Measurements from ENCODE around the gene AFF3. TPM values are rescaled to one million over a fixed set of nuclear protein-coding genes. Genes with fewer than 3 reads are reported as not detected.

AFF3 gene
- total RNA-seq, 1 donor from 2014 or later: 20.9 TPM

- Mint-ChIP-seq H3K9me3 (no peaks in the 10 kb centered on the region), H3K4me1 (no peaks in the 10 kb centered on the region), H3K27me3 (ENCODE audit: low read depth) (peaks cover 19% of the 10 kb centered on the region), H3K36me3 (ENCODE audit: low read depth) (no peaks in the 10 kb centered on the region), H3K4me3 (no peak overlapping the region), H3K27ac (ENCODE audit: unreplicated experiment) (no peak overlapping the region)
- TF ChIP-seq CTCF (conservative IDR thresholded peaks at IDR 0.05): no peak
- no peak for DNase-seq (ENCODE audit: low read depth, low spot score)
These were observed 646.4 kb downstream of the AFF3 start for GRCh38 chr2:99496021-99496420.

Other genes with a start within 250 kb of the AFF3 start
- gene LONRF2, start 179.9 kb upstream of the AFF3 start, total RNA-seq: 5.0 and 5.2 TPM in 2 replicates